Measurements from ENCODE around the gene RARG.

GRCh38 chr12:53227341-53227740 lies 4.7 kb downstream of the RARG start:
- TF ChIP-seq TAF7 (optimal IDR thresholded peaks at IDR 0.05; ENCODE audit: borderline replicate concordance, low read depth, low read length) (no peak), FOSL1 (IDR thresholded peaks at IDR 0.05; ENCODE audit: insufficient read depth, low read depth, low read length) (no peak), EGR1 (IDR thresholded peaks at IDR 0.05; ENCODE audit: borderline replicate concordance, low read depth, low read length) (no peak), CEBPB (IDR thresholded peaks at IDR 0.05; ENCODE audit: low read depth, low read length) (no peak)
